CD4-positive, alpha-beta T cell treated with Interleukin-6 for 4 hours (primary cell): Measurements from ENCODE around the gene DOCK8.

ENCODE experiments used
- DNase-seq: peaks from one replicate; pipeline ENCODE4 v3.0.0-alpha.2; 2020; ENCODE audit warnings: mixed read lengths

Gene DOCK8

DNA sequence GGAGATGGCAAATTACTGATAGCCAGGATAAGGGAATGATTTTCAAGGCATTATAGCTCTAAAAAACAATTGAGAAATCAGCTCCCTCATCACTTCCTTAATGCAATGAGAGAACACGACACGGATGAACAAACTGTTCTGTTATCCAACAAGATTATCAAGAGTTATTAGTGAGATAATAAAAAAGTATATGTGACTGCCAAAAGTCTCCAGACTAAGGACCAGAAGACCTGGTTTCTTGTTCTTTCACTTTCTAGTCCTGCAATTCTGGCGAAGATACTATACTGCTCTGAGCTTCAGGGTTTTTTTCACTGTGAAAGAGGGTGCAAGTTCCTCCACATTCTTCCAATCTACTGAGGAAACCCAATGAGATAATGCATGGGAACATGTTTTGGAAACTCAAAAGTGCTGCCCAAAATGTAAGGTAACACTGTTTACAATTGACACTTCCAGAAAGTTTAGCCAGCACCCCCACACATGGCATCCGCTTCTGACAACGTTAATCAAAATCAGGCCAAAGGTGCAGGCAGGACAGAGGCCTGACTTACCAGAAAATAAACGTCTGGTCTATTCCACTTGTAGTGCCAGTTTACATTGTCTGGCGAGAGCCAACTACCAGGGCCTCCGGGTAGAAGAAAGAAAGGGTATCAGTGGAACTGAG, 254.2 kb downstream of the DOCK8 start:
- DNase-seq = peak; percentile 10

DNA sequence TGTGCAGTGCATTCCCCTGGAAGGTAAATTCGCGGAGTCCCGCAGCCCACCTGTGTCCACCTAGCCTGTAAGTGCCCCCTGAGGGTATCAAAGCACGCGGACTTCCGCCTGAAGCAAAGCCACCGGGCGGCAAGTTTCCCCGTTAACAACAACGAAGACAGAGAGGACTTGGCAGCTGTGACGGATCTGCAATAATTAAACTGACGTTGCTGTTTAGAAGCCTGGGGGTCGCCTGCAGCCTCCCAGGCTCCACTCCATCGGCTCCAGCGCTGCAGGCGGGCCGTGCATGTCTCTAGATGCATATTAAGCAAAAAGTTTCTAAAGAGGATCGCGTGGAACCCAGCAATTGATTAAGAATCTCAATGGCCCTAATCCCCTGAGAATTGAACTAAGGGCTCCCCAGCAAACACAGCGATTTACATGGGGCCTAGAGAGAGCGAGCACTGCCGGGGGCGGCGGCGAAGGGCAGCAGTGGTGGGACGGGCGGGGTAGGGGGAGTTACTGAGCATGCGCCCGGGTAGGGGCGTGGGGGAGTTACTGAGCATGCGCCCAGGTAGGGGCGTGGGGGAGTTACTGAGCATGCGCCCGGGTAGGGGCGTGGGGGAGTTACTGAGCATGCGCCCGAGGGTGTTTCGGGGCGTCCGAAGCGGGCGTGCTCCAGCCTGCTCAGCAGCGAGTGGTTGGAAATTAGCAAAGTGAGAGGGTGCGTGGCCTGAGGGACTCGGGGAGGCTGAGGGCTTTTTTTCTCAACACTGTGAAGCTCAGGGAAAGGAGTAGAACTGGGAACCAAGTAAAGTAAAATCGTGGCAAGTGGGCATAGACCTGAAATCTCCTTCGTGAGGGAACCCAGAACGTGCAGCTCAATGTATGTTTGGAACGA, 255.2 kb downstream of the DOCK8 start:
- peak; percentile 96 for DNase-seq

GRCh38 chr9:470552-471194, 256.0 kb downstream of the DOCK8 start:
- DNase-seq = peak; percentile 38

- DNase-seq = no peak
These were observed 256.7 kb downstream of the DOCK8 start for GRCh38 chr9:471320-471719.

DNA sequence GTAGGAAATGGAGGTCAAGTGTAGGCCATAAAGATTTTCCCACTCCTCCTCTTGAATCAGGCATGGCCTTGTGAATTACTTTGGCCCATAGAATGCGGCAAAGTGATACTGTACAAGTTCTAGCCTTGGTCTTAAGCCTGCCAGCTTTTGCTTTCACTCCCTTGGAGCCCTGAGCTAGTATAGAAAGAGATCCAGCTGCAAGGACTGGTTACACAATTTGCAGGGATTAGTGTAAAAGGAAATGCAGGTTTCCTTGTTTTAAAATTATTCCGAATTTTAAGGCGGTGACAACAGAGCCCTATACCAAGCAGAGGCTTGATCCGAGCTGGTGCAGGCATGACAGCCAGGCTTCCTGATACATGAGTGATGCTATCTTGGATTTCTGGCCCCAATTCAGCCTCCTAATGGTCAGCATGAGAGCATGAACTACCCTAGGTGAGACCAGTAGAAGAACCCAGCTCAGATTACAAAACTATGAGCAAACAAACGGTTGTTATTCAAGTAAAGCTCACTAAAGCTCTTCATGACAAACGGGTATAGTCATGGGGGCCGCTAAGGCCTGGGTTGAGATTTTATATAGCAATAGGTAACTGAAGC, 257.9 kb downstream of the DOCK8 start:
- no peak for DNase-seq

DNA sequence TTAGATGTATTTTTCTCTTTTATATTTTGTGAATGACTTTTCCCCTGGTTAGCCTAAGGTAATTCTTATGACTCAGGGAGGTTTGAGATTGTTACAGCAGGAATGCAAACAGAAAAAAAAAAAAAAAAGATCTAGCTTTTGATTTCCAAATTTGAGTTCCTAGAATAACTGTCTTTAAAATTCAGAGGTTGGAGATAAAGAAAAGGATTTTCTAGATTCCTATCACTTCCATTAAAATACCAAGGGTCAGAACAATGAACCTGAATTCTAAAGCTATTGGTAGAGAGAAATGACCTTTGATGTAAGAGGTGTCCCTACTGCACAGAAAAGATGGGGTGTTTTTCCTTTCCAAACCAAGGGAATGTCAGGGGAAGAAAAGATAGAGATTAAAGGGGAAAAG, 262.5 kb downstream of the DOCK8 start:
- DNase-seq = no peak

GRCh38 chr9:479304-479970, 264.8 kb downstream of the DOCK8 start:
- no peak for DNase-seq

DNA sequence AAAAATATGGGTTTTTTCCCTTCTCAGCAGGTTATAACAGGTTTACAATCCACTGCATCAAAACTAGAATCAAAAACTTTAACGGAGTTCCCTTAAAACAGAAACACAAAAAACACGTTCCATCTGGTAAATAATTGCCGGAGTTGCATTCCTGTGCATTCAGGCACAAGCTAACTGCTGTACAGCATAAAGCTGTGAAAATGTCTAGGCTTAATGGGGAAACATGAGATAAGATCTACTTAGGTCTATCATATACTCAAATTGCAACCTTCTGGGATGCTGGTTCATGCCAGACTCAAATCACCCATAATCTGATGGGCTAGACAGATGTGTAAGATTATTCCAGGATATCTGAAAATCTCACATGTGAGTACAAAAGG, 265.3 kb downstream of the DOCK8 start:
- no peak for DNase-seq

- DNase-seq = no peak
These were observed 268.1 kb downstream of the DOCK8 start for GRCh38 chr9:482739-483138.

- no peak for DNase-seq
These were observed 271.5 kb downstream of the DOCK8 start for GRCh38 chr9:486156-486555.

DNA sequence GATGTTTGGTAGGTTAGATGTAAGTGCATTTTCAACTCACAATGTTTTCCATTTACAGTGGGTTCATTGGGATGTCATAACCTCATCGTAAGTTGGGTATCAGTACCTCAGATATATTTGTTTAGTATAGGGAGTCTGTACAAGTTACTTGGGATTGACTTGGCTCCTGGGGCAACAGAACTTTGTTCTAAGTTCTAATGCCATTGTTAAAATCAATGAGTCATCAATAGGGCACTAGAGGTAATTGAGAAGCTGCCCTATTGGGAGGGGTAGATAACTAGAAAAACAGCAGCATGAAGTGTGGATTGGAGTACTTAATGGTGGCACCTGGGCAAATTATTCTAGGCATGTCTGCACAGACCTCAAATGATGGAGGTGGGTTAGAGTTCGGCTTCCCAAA, 272.8 kb downstream of the DOCK8 start:
- DNase-seq = no peak

- no peak for DNase-seq
These were observed 273.8 kb downstream of the DOCK8 start for GRCh38 chr9:488448-488847.

GRCh38 chr9:489198-490197, 274.8 kb downstream of the DOCK8 start:
- DNase-seq = no peak

DNA sequence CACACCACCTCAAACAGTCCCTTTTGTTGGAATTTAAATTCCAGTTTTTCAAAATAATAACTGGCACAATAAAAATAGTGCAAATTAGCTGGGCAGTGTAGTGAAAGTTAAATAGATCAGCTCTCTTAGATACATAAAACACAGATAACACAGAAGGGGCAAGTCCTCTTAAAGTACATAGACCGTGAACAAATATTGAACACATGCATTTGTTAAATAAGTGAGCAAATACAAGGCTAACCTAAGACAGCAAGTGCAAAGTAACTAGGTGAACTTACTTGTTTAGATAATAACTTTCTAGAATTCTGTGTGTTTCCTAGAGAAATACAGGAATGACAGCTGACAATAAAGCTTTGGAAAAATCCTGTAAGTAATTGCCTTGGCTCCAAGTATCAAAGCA, 280.1 kb downstream of the DOCK8 start:
- no peak for DNase-seq

GRCh38 chr9:495739-496138, 281.1 kb downstream of the DOCK8 start:
- DNase-seq = no peak

DNA sequence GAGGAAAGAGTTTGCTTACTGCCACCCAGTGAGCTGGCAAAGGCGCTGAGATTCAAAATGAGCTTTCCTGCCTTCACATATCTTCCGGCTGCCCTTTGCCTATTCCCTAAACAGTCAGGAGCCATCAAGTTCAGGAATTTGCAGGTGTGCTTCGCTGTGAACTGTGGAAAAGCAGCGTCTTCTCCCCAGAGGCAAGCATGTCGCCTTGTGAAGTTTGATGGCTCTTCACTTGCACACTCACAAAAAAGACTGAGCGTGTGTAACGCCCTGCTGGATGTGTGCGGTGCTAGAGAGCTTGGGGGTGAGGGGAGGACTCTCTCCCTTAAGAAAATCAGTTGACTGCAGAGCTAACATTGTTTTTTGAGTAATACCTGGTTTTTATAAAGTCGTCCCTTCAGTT, 288.7 kb downstream of the DOCK8 start:
- DNase-seq = peak; percentile 13

DNA sequence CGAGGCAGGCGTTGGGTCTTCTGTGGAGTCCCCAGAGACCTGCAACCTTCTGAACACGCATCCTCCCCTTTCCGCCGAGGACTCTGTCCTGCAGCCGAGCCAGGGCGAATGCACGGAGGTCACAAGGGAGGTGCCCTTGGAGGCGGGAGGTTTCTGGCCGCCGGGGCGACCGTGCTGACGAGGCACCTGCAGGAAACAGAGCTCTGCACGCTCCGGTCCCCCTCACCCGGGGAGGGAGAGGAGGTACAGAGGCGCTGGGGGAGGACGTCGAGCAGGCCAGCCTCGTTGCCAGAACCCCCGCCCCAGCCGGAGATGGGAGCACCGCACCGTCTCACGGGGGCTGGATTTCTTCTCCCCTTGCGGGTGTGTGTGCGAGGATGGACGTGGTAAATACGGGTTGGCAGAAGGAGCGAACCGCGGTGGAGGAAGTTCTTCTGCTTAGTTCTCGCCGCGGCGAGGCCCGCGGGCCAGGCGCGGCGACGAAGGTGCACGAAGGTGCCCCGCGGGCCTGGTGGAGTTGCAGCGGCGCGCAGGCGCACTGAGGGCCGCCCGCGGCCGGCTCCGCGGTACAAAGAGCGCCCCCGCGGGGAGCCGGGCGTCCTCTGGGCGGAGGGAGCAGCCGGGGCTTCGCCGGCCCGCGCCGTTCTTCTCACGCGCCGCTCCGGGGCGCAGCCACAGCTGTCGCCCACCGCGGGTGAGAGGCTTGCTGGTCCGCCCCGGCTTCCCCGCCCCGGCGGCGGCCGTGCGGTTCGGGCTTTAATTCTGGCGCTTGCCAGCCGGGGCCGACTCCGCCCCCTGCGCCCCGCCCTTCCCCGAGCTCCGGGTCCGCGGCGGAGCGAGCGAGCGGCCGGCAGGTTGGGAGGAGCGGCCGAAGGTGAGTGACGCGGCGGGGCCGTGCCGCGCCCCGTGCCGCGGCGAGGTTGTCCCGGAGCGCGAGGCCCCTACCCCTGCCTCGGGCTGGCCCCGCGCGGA, 289.5 kb downstream of the DOCK8 start, which contains the start of gene KANK1:
Gene KANK1 (plus strand): TSS at position 815 of the 972 bp plus-strand sequence.
- DNase-seq = peak; percentile 85

- DNase-seq = peak; percentile 25
These were observed 290.5 kb downstream of the DOCK8 start for GRCh38 chr9:504921-505740.

DNA sequence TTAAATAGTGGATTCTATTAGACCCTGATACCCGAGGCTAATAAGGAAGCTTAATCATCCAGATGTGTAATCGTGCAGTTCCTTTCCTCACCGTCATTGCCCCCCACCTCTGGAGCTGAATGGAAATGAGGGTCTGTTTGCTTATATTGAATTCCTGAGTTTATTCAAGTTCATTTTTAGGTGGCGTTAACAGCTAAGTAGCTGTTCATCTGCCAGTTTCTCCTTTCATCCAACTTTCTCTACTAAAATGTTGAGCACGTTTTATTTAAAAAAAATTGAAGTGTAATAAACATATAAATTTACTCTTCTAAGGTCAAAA, 291.0 kb downstream of the DOCK8 start:
- no peak for DNase-seq

- DNase-seq = no peak
These were observed 291.6 kb downstream of the DOCK8 start for GRCh38 chr9:506281-506680.
